Neural cell (in vitro differentiated cells): ENCODE results near the gene JAK3.

Source experiments
- EP300 ChIP-seq: fragments of 450-650 bp; conservative IDR thresholded peaks from 2 replicates; pipeline ENCODE4 v1.6.1; 2014; ENCODE audit warnings: antibody characterized with exemption, mild to moderate bottlenecking, moderate library complexity; ENCODE audit not compliant: poor library complexity, severe bottlenecking
- EZH2 ChIP-seq: fragments of 200-600, 300-800 bp; shearing (Covaris generic), sonication (generic); IDR thresholded peaks from 2 replicates; pipeline ENCODE4 v1.6.1; 2014; ENCODE audit warnings: antibody characterized with exemption, low read length, borderline replicate concordance, mild to moderate bottlenecking; ENCODE audit not compliant: insufficient read depth, poor library complexity, severe bottlenecking
- MXI1 ChIP-seq: fragments of 450-650 bp; conservative IDR thresholded peaks from 2 replicates; pipeline ENCODE4 v1.6.1; 2014; ENCODE audit warnings: antibody characterized with exemption, mild to moderate bottlenecking; ENCODE audit not compliant: poor library complexity, severe bottlenecking
- POLR2AphosphoS5 ChIP-seq: IDR thresholded peaks from 2 replicates; pipeline ENCODE4 v1.6.1; 2012
- TAF1 ChIP-seq: IDR thresholded peaks from 2 replicates; pipeline ENCODE4 v1.6.1; 2012; ENCODE audit warnings: low read depth
- TF ChIP-seq, protein P1 (sequence below): fragments of 450-650 bp; IDR thresholded peaks from 2 replicates; pipeline ENCODE4 v1.5.1; 2014; ENCODE audit warnings: antibody characterized with exemption, mild to moderate bottlenecking, moderate library complexity; ENCODE audit not compliant: poor library complexity, severe bottlenecking
- TF ChIP-seq, protein P2 (sequence below): IDR thresholded peaks from 2 replicates; pipeline ENCODE4 v1.6.1; 2012; ENCODE audit warnings: borderline replicate concordance

DNA sequence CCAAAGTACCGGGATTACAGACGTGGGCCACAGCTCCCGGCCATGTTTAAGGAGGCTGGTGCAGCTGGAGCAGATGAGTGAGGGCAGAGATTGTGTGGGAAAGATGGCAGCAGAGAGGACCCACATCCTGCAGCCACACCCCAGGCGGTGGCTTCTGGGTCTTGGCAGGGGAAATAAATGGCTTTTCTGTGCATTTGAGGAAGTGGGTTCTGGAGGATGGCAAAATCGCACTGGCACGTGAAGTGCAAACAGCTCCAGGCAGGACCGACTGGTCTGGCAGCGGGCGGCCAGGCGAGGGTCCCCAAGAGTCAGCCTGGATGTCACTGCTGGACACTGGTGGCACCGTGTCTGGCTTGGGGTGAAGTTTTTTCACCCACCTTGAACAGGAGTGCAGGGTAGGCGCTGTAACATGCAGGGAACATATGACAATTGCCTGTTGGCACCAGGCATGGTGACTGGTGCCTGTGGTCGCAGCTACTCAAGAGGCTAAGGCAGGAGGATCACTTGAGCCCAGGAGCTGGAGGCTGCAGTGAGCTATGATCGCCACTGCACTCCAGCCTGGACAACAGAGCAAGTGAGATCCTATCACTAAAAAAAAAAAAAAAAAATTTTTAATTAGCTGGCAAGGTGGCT lies 44.4 kb downstream of the JAK3 start:
- TF ChIP-seq, protein P1, sequence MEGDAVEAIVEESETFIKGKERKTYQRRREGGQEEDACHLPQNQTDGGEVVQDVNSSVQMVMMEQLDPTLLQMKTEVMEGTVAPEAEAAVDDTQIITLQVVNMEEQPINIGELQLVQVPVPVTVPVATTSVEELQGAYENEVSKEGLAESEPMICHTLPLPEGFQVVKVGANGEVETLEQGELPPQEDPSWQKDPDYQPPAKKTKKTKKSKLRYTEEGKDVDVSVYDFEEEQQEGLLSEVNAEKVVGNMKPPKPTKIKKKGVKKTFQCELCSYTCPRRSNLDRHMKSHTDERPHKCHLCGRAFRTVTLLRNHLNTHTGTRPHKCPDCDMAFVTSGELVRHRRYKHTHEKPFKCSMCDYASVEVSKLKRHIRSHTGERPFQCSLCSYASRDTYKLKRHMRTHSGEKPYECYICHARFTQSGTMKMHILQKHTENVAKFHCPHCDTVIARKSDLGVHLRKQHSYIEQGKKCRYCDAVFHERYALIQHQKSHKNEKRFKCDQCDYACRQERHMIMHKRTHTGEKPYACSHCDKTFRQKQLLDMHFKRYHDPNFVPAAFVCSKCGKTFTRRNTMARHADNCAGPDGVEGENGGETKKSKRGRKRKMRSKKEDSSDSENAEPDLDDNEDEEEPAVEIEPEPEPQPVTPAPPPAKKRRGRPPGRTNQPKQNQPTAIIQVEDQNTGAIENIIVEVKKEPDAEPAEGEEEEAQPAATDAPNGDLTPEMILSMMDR: no peak
- TF ChIP-seq EZH2: no peak
- TF ChIP-seq POLR2AphosphoS5: no peak
- no peak for TF ChIP-seq MXI1
- no peak for TF ChIP-seq TAF1
- TF ChIP-seq, protein P2, sequence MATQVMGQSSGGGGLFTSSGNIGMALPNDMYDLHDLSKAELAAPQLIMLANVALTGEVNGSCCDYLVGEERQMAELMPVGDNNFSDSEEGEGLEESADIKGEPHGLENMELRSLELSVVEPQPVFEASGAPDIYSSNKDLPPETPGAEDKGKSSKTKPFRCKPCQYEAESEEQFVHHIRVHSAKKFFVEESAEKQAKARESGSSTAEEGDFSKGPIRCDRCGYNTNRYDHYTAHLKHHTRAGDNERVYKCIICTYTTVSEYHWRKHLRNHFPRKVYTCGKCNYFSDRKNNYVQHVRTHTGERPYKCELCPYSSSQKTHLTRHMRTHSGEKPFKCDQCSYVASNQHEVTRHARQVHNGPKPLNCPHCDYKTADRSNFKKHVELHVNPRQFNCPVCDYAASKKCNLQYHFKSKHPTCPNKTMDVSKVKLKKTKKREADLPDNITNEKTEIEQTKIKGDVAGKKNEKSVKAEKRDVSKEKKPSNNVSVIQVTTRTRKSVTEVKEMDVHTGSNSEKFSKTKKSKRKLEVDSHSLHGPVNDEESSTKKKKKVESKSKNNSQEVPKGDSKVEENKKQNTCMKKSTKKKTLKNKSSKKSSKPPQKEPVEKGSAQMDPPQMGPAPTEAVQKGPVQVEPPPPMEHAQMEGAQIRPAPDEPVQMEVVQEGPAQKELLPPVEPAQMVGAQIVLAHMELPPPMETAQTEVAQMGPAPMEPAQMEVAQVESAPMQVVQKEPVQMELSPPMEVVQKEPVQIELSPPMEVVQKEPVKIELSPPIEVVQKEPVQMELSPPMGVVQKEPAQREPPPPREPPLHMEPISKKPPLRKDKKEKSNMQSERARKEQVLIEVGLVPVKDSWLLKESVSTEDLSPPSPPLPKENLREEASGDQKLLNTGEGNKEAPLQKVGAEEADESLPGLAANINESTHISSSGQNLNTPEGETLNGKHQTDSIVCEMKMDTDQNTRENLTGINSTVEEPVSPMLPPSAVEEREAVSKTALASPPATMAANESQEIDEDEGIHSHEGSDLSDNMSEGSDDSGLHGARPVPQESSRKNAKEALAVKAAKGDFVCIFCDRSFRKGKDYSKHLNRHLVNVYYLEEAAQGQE: no peak
- TF ChIP-seq EP300: no peak
